GM21825 (cell line): ENCODE measurements around the gene PCK1.

ENCODE experiments used
- ATAC-seq: cut with Tn5 transposase; IDR thresholded peaks from one replicate; pipeline ENCODE4 v1.9.1; 2021; ENCODE audit warnings: mild to moderate bottlenecking, moderate library complexity; ENCODE audit not compliant: unreplicated experiment

Gene PCK1

GRCh38 chr20:57559658-57560553, 1.0 kb upstream of the PCK1 start:
- no peak for ATAC-seq

- no peak for ATAC-seq
Observed at GRCh38 chr20:57561356-57562279, 708 bp downstream of the PCK1 start.

- ATAC-seq = no peak
Observed at GRCh38 chr20:57562541-57563465, 1.9 kb downstream of the PCK1 start.

GRCh38 chr20:57563522-57563921, 2.6 kb downstream of the PCK1 start:
- no peak for ATAC-seq

- no peak for ATAC-seq
Observed at GRCh38 chr20:57564180-57564802, 3.4 kb downstream of the PCK1 start.

GRCh38 chr20:57564951-57565642, 4.2 kb downstream of the PCK1 start:
- ATAC-seq = no peak

GRCh38 chr20:57566399-57566798, 5.5 kb downstream of the PCK1 start:
- no peak for ATAC-seq

GRCh38 chr20:57566803-57567459, 6.0 kb downstream of the PCK1 start:
- no peak for ATAC-seq

GRCh38 chr20:57567471-57568079, 6.7 kb downstream of the PCK1 start:
- ATAC-seq = no peak

GRCh38 chr20:57568088-57568896, 7.4 kb downstream of the PCK1 start:
- no peak for ATAC-seq

- ATAC-seq = no peak
Observed at GRCh38 chr20:57568960-57569359, 8.1 kb downstream of the PCK1 start.

GRCh38 chr20:57570145-57570850, 9.4 kb downstream of the PCK1 start:
- no peak for ATAC-seq

GRCh38 chr20:57570920-57571319, 10.0 kb downstream of the PCK1 start:
- ATAC-seq = no peak

- ATAC-seq = no peak
Observed at GRCh38 chr20:57571782-57572416, 11.0 kb downstream of the PCK1 start.

GRCh38 chr20:57573242-57573641, 12.3 kb downstream of the PCK1 start:
- ATAC-seq = no peak

GRCh38 chr20:57573894-57574293, 13.0 kb downstream of the PCK1 start:
- ATAC-seq = no peak

- ATAC-seq = no peak
Observed at GRCh38 chr20:57574954-57575353, 14.0 kb downstream of the PCK1 start.
